Fibroblast of the aortic adventitia (primary cell): Measurements from ENCODE around the gene ATP6V0D1. TPM values are rescaled to one million over a fixed set of nuclear protein-coding genes. Genes with fewer than 3 reads are reported as not detected.

Experiments
- DNase-seq: peaks from one replicate; pipeline ENCODE4 v3.0.0-alpha.2; 2010; ENCODE audit warnings: low read depth
- H3K4me3 ChIP-seq: 2 replicates; pipeline ENCODE4 v1.5.1; 2011; ENCODE audit warnings: low read depth, mild to moderate bottlenecking, control low read depth, low read length, moderate library complexity
- total RNA-seq: library from RNA; depleted of rRNA; stranded (reverse); fragments of >200 nt; gene quantifications from 2 replicates; pipeline ENCODE4 v1.2.3, GENCODE V29; 2012; ENCODE audit warnings: low replicate concordance
- TF ChIP-seq, protein P1 (sequence below): IDR thresholded peaks from 2 replicates; pipeline ENCODE4 v1.5.1; 2011; ENCODE audit warnings: mild to moderate bottlenecking, low read length, control low read depth, inconsistent platforms; ENCODE audit not compliant: insufficient read depth

ATP6V0D1 gene
- total RNA-seq, 1 donor, result 114 TPM

GRCh38 chr16:67423611-67424260 lies 57.2 kb downstream of the ATP6V0D1 start:
- TF ChIP-seq, protein P1, sequence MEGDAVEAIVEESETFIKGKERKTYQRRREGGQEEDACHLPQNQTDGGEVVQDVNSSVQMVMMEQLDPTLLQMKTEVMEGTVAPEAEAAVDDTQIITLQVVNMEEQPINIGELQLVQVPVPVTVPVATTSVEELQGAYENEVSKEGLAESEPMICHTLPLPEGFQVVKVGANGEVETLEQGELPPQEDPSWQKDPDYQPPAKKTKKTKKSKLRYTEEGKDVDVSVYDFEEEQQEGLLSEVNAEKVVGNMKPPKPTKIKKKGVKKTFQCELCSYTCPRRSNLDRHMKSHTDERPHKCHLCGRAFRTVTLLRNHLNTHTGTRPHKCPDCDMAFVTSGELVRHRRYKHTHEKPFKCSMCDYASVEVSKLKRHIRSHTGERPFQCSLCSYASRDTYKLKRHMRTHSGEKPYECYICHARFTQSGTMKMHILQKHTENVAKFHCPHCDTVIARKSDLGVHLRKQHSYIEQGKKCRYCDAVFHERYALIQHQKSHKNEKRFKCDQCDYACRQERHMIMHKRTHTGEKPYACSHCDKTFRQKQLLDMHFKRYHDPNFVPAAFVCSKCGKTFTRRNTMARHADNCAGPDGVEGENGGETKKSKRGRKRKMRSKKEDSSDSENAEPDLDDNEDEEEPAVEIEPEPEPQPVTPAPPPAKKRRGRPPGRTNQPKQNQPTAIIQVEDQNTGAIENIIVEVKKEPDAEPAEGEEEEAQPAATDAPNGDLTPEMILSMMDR, result no peak
- DNase-seq, result no peak
- no peak overlapping the region for H3K4me3 ChIP-seq

GRCh38 chr16:67423015-67423414 lies 57.9 kb downstream of the ATP6V0D1 start:
- H3K4me3 ChIP-seq, result no peak overlapping the region
- TF ChIP-seq, protein P1, result no peak
- no peak for DNase-seq

- TF ChIP-seq, protein P1, result no peak
- DNase-seq, result no peak
- H3K4me3 ChIP-seq, result no peak overlapping the region
Measured at GRCh38 chr16:67421030-67421429, 59.9 kb downstream of the ATP6V0D1 start.

DNA sequence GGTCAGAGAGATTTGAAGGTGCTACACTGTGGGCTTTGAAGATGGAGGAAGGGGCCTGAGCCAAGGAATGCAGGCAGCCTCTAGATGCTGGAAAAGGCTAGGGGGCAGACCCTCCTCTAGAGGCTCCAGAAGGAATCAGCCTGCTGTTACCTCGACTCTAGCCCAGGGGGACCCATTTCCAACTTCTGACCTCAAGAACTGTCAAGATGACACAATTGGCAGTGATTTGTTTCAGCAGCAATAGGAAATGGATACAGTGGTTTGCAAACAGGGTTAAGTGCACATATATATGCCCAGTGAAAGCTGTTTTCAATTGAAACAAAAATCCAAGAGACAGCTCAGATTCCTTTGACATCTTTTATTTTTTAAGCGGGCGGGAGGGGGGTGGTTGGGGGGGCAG lies 61.0 kb downstream of the ATP6V0D1 start:
- no peak for DNase-seq
- H3K4me3 ChIP-seq, result no peak overlapping the region
- TF ChIP-seq, protein P1, result no peak

DNA sequence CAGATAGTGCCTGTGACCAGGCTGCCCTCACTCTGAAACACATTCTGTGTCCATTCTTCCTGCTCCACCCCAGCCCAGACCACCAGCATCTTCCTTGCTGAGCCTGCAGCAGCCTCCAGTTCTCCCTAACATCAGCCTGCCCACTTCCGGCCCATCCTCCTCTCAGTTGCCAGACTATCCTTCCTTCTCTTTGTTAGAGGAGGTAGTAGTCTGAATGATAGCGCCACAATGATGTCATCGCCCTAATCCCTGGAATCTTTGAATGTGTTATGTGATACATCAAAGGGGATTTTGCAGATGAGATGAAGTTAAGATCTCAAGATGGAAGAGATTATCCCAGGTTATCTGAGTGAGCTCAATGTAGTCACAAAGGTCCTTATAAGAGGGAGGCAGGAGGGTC lies 61.5 kb downstream of the ATP6V0D1 start:
- H3K4me3 ChIP-seq, result no peak overlapping the region
- TF ChIP-seq, protein P1, result no peak
- DNase-seq, result no peak

GRCh38 chr16:67417333-67418061 lies 63.5 kb downstream of the ATP6V0D1 start:
- H3K4me3 ChIP-seq, result no peak overlapping the region
- DNase-seq, result no peak
- TF ChIP-seq, protein P1, result no peak
